H9 (cell line): ENCODE results near the gene ARHGEF25. TPM values are rescaled to one million over a fixed set of nuclear protein-coding genes. Genes with fewer than 3 reads are reported as not detected.

Experiments
- DNase-seq: peaks from one replicate; pipeline ENCODE4 v3.0.0-alpha.2; 2017
- H2AFZ ChIP-seq: one replicate; pipeline ENCODE4 v1.6.1; 2013; ENCODE audit warnings: mild to moderate bottlenecking, low read length, control low read depth, moderate library complexity
- H2AK5ac ChIP-seq: 2 replicates; pipeline ENCODE4 v1.6.1; 2013; ENCODE audit warnings: low read length, control low read depth, mixed read lengths; ENCODE audit not compliant: insufficient read length
- H2BK120ac ChIP-seq: one replicate; pipeline ENCODE4 v1.6.1; 2013; ENCODE audit warnings: low read depth, mild to moderate bottlenecking, low read length, control low read depth, inconsistent platforms; ENCODE audit not compliant: poor library complexity, severe bottlenecking
- H2BK12ac ChIP-seq: 2 replicates; pipeline ENCODE4 v1.6.1; 2013; ENCODE audit warnings: low read length, control low read depth, mixed read lengths, low read depth; ENCODE audit not compliant: insufficient read length
- H2BK15ac ChIP-seq: 2 replicates; pipeline ENCODE4 v1.6.1; 2013; ENCODE audit warnings: low read depth, low read length, control low read depth
- H2BK20ac ChIP-seq: one replicate; pipeline ENCODE4 v1.6.1; 2013; ENCODE audit warnings: low read depth, mild to moderate bottlenecking, low read length, control low read depth, inconsistent platforms; ENCODE audit not compliant: poor library complexity, severe bottlenecking
- H2BK5ac ChIP-seq: 2 replicates; pipeline ENCODE4 v1.6.1; 2013; ENCODE audit warnings: low read length, control low read depth, mixed read lengths; ENCODE audit not compliant: insufficient read length
- H3K14ac ChIP-seq: 2 replicates; pipeline ENCODE4 v1.6.1; 2013; ENCODE audit warnings: low read length, control low read depth; ENCODE audit not compliant: insufficient read depth
- H3K18ac ChIP-seq: 2 replicates; pipeline ENCODE4 v1.6.1; 2013; ENCODE audit warnings: low read depth, mild to moderate bottlenecking, mixed read lengths, low read length, control low read depth; ENCODE audit not compliant: insufficient read length
- H3K23ac ChIP-seq: 2 replicates; pipeline ENCODE4 v1.6.1; 2013; ENCODE audit warnings: low read length, control low read depth, mixed read lengths, low read depth; ENCODE audit not compliant: insufficient read length
- H3K23me2 ChIP-seq: 2 replicates; pipeline ENCODE4 v1.6.1; 2013; ENCODE audit warnings: low read depth, mild to moderate bottlenecking, mixed read lengths, low read length, control low read depth; ENCODE audit not compliant: insufficient read length, poor library complexity, severe bottlenecking
- H3K27ac ChIP-seq: 2 replicates; pipeline ENCODE4 v1.5.1; 2013; ENCODE audit warnings: low read length, control low read depth, mixed read lengths, low read depth; ENCODE audit not compliant: insufficient read length
- H3K27me3 ChIP-seq: 2 replicates; pipeline ENCODE4 v1.6.1; 2013; ENCODE audit warnings: low read length, control low read depth, inconsistent platforms; ENCODE audit not compliant: insufficient read depth
- H3K4ac ChIP-seq: 2 replicates; pipeline ENCODE4 v1.6.1; 2013; ENCODE audit warnings: low read depth, mild to moderate bottlenecking, control low read depth, inconsistent platforms, low read length, moderate library complexity
- H3K4me1 ChIP-seq: 2 replicates; pipeline ENCODE4 v1.6.1; 2013; ENCODE audit warnings: low read length, control low read depth, inconsistent platforms; ENCODE audit not compliant: insufficient read depth
- H3K4me2 ChIP-seq: 2 replicates; pipeline ENCODE4 v1.6.1; 2013; ENCODE audit warnings: low read length, control low read depth, mixed read lengths; ENCODE audit not compliant: insufficient read length, insufficient read depth
- H3K56ac ChIP-seq: 2 replicates; pipeline ENCODE4 v1.6.1; 2013; ENCODE audit warnings: low read depth, mild to moderate bottlenecking, mixed read lengths, low read length, control low read depth; ENCODE audit not compliant: insufficient read length
- H3K79me1 ChIP-seq: 2 replicates; pipeline ENCODE4 v1.6.1; 2013; ENCODE audit warnings: low read depth, mild to moderate bottlenecking, moderate library complexity, low read length, control low read depth, inconsistent platforms; ENCODE audit not compliant: insufficient read depth, poor library complexity, severe bottlenecking
- H3K79me2 ChIP-seq: 2 replicates; pipeline ENCODE4 v1.6.1; 2013; ENCODE audit warnings: low read length, control low read depth, inconsistent platforms; ENCODE audit not compliant: insufficient read depth
- H3K9ac ChIP-seq: 2 replicates; pipeline ENCODE4 v1.6.1; 2013; ENCODE audit warnings: low read length, control low read depth, mixed read lengths; ENCODE audit not compliant: insufficient read length; ENCODE audit errors: extremely low read depth
- H3K9me3 ChIP-seq: one replicate; pipeline ENCODE4 v1.6.1; 2013; ENCODE audit warnings: low read depth, low read length, inconsistent platforms; ENCODE audit not compliant: control insufficient read depth
- H3T11ph ChIP-seq: one replicate; pipeline ENCODE4 v1.6.1; 2013; ENCODE audit warnings: mild to moderate bottlenecking, low read length, control low read depth, inconsistent platforms
- H4K20me1 ChIP-seq: one replicate; pipeline ENCODE4 v1.6.1; 2013; ENCODE audit not compliant: control insufficient read depth, insufficient read length, insufficient read depth
- H4K5ac ChIP-seq: 2 replicates; pipeline ENCODE4 v1.6.1; 2013; ENCODE audit warnings: low read depth, mild to moderate bottlenecking, mixed read lengths, low read length, control low read depth; ENCODE audit not compliant: insufficient read length
- H4K8ac ChIP-seq: replicated peaks from 2 replicates; pipeline ENCODE4 v1.6.1; 2013; ENCODE audit warnings: low read length, control low read depth, mixed read lengths, low read depth; ENCODE audit not compliant: insufficient read length
- H4K91ac ChIP-seq: 2 replicates; pipeline ENCODE4 v1.6.1; 2013; ENCODE audit warnings: low read depth, mild to moderate bottlenecking, moderate library complexity, mixed read lengths, low read length, control low read depth; ENCODE audit not compliant: insufficient read length
- H3K27ac Mint-ChIP-seq, 3 experiments: 2 replicates in 2 of 3; 3 replicates in 1 of 3; pipeline ENCODE4 v1.8.0; 2020 to 2021; ENCODE audit warnings: mixed read lengths in 3 of 3, mild to moderate bottlenecking in 1 of 3, moderate library complexity in 1 of 3
- H3K27me3 Mint-ChIP-seq: 2 replicates; pipeline ENCODE4 v1.8.0; 2021; ENCODE audit warnings: low read depth, mild to moderate bottlenecking, moderate library complexity, mixed read lengths
- H3K36me3 Mint-ChIP-seq, 3 experiments: 2 replicates in 2 of 3; 3 replicates in 1 of 3; pipeline ENCODE4 v1.8.0; 2020 to 2021; ENCODE audit warnings: low read depth in 3 of 3, mixed read lengths in 3 of 3; ENCODE audit not compliant: insufficient read depth in 1 of 3
- H3K4me1 Mint-ChIP-seq, 2 experiments: 2 replicates each; pipeline ENCODE4 v1.8.0; 2020; ENCODE audit warnings: mixed read lengths in 2 of 2
- H3K4me3 Mint-ChIP-seq, 2 experiments: 2 replicates in 1 of 2; 3 replicates in 1 of 2; pipeline ENCODE4 v1.8.0; 2020 to 2021; ENCODE audit warnings: mild to moderate bottlenecking in 2 of 2, mixed read lengths in 2 of 2, moderate library complexity in 1 of 2
- H3K9me3 Mint-ChIP-seq, 2 experiments: 2 replicates in 1 of 2; 3 replicates in 1 of 2; pipeline ENCODE4 v1.8.0; 2020; ENCODE audit warnings: mild to moderate bottlenecking in 2 of 2, mixed read lengths in 2 of 2, moderate library complexity in 1 of 2
- WGBS: extraction: QIAGEN DNeasy Blood & Tissue Kit; methylation state at CpG from one replicate; pipeline ENCODE4 v1.1.7; 2013; ENCODE audit warnings: missing lambda C conversion rate, low lambda C conversion rate, mixed read lengths; ENCODE audit not compliant: insufficient read length; ENCODE audit errors: extremely low coverage; 5-methylcytosine and 5-hydroxymethylcytosine counted together
- total RNA-seq: library from RNA; stranded (reverse); gene quantifications from 2 replicates; pipeline ENCODE4 v1.2.1, GENCODE V29; 2021
- TF ChIP-seq, protein P1 (sequence below): fragments of 200-600 bp; sonication (generic); conservative IDR thresholded peaks from 3 replicates; pipeline ENCODE4 v1.8.0; 2021; ENCODE audit warnings: antibody characterized with exemption, mild to moderate bottlenecking

ARHGEF25 gene
- total RNA-seq, 1 experiment from 2014 or later: 22.6 TPM

DNA sequence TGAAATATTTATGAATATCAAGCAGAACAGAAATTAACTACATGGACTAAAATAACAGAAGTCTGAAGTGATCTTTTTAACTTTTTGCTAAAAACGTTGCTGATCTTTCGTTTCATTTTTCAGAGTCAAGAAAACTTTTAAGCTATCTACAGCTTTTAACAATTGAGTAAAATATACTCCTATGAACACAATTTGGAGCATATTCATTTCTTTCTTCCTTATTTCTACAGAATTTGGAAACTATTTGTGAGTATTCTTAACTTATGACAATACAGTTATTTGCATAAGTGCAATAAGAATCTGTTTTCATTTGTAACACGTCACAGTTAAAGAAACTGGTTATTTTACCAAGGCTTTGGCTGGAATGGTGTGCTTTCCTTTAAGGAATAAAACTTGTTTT, 42.8 kb downstream of the ARHGEF25 start:
- no CpG with 5 or more reads among the region's 3 CpGs for WGBS
- H4K91ac ChIP-seq: no peak overlapping the region
- DNase-seq: no peak
- H4K5ac ChIP-seq: no peak overlapping the region
- no peak overlapping the region for H3K4ac ChIP-seq
- H2BK120ac ChIP-seq: no peak overlapping the region
- Mint-ChIP-seq H3K9me3 (peaks cover 51 to 52% of the 10 kb centered on the region in 2 experiments), H3K27ac (no peak overlapping the region), H3K4me1 (no peaks in the 10 kb centered on the region), H3K27me3 (peaks cover 18% of the 10 kb centered on the region), H3K36me3 (peaks cover 0 to 12% (median 4%) of the 10 kb centered on the region in 3 experiments; a peak in 3 of 7 replicates), H3K4me3 (no peak overlapping the region)
- H2BK15ac ChIP-seq: no peak overlapping the region
- H3K79me1 ChIP-seq: no peaks in the 10 kb centered on the region
- H2AFZ ChIP-seq: no peak overlapping the region
- no peak overlapping the region for H3K18ac ChIP-seq
- no peak overlapping the region for H3K14ac ChIP-seq
- H2BK12ac ChIP-seq: no peak overlapping the region
- H3K23ac ChIP-seq: no peak overlapping the region
- TF ChIP-seq, protein P1, sequence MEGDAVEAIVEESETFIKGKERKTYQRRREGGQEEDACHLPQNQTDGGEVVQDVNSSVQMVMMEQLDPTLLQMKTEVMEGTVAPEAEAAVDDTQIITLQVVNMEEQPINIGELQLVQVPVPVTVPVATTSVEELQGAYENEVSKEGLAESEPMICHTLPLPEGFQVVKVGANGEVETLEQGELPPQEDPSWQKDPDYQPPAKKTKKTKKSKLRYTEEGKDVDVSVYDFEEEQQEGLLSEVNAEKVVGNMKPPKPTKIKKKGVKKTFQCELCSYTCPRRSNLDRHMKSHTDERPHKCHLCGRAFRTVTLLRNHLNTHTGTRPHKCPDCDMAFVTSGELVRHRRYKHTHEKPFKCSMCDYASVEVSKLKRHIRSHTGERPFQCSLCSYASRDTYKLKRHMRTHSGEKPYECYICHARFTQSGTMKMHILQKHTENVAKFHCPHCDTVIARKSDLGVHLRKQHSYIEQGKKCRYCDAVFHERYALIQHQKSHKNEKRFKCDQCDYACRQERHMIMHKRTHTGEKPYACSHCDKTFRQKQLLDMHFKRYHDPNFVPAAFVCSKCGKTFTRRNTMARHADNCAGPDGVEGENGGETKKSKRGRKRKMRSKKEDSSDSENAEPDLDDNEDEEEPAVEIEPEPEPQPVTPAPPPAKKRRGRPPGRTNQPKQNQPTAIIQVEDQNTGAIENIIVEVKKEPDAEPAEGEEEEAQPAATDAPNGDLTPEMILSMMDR: no peak
- no peaks in the 10 kb centered on the region for H3K4me1 ChIP-seq
- H3K4me2 ChIP-seq: no peak overlapping the region
- no peak overlapping the region for H3T11ph ChIP-seq
- no peaks in the 10 kb centered on the region for H3K27me3 ChIP-seq
- H3K56ac ChIP-seq: no peak overlapping the region
- no peak overlapping the region for H4K8ac ChIP-seq
- no peak overlapping the region for H2AK5ac ChIP-seq
- no peaks in the 10 kb centered on the region for H3K9me3 ChIP-seq
- H3K9ac ChIP-seq: no peak overlapping the region
- no peak overlapping the region for H3K27ac ChIP-seq
- no peaks in the 10 kb centered on the region for H3K79me2 ChIP-seq
- no peaks in the 10 kb centered on the region for H4K20me1 ChIP-seq
- no peaks in the 10 kb centered on the region for H3K23me2 ChIP-seq
- no peak overlapping the region for H2BK20ac ChIP-seq
- H2BK5ac ChIP-seq: no peak overlapping the region
